Measurements from ENCODE around the gene C20orf141.
"Not testable (repeated sequence)": the region's sequence is repeated elsewhere in the genome, so short reads cannot be mapped to it uniquely, and the experiment has no call there.

The C20orf141 gene

DNA sequence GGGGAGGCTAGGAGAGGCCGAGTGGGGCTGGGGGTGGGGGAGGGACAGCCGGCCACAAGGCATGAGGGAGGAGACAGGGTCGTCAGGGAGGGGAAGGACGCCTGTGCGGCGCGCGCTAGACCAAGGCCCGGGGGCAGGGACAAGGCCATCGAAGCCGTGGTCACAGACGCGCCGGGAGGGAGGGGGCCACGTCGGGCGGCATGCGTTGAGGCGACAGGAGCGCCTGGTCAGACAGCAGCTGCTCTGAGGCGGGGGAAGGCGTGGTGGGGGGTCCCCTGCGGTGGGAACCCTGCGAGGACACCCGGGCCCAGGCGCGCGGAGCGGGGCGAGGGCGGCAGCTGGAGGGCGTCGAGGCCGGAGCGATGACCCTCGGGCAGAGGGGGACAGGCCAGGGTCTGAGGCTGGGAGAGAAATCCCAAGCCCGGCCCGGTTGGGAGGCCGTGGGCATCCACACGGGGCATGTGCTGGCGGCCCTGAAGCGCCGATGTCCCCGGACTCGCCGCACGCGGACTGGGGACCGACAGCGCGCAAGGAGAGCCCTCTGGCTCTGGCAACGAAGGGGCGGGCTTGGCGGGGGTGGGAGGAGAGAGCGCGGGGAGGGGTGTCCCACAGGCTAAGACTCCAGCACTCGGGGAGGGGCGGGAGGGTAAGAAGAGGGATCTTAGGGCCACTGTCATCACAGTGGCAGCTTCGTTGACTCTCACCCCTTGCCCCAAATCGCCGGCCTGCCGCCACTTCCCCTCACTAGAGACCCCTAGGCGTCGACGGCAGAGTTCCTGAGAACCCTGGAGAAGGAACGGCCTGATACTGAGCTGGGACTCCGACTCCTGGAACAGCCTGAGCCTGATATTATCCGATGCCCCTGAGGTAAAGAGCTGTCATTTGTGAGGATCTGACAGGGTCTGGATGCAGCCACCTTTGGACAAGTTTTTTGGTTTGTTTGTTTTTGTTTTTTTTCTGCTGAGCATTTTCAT, 6.4 kb downstream of the C20orf141 start:
- no peak for DNase-seq (ENCODE audit: low spot score)

DNA sequence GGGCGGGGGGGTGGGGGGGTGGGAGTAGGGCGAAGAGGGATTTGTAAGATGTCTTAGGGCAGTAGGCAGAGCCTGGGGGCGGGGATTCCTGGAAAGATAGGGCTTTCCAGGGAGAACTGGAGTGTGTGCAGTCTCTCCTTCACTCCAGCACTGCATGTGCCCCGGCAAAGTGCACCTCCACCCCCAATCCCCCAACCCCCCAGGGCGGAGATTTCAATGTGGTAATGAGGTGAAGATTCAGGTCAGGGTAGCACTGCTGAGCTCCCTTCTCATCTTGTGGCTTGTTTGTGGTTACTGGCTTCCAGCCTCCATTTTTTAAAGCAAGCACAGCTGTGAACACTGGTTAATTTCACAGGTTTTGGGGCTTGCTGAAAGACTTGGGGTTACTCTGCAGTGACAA, 7.3 kb downstream of the C20orf141 start:
- DNase-seq (ENCODE audit: low spot score), result no peak

DNA sequence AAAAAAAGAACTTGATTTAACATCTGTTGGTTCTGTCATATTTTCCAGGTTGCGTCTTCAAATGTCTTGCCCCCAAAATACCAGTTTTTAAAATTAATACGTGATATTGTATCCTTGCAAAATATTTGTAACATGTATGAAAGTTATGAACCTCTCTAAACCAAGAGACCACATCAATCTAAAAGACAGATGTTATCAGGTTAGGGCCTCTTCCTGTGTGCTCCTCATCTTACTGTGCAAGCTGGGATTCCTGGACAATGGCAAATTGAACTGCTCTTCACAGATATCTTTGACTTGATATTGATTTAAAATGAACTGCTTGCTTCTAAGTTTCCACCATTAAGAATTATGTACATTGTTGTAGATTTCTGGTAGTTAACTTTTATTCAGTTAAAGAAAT, 11.0 kb downstream of the C20orf141 start:
- no peak for DNase-seq (ENCODE audit: low spot score)

DNA sequence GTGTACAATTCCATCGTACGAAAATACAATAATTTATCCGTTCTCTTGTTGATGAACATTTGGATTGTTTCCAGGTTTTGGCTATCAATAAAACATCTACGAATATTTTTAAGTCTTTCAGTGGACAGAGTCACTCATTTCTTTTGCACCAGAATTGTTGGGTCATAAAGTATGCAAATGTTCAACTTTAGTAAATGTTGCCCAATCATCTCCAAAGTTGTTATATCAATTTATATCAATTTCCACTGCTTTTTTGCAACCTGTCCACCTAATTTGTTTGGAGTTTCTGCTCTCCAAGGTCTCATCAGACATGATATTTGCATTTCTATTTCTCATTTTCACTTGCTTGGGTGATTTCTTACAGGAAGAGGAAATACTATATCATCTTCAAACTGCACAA, 11.9 kb downstream of the C20orf141 start:
- no peak for DNase-seq (ENCODE audit: low spot score)

DNA sequence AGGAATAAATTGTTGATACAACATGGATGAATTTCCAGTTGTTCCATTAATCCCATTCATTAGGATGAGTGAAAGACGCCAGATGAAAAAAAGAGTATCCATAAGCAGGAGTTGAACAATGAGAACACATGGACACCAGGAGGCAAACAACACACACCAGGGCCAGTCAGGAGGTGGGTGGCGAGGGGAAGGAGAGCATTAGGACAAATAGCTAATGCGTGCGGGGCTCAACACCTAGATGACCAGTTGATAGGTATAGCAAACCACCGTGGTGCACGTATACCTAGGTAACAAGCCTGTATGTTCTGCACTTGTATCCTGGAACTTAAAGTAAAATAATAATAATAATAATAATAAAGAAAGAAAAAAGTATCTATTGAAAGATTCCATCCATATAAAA, 14.6 kb downstream of the C20orf141 start:
- no peak for DNase-seq (ENCODE audit: low spot score)

DNA sequence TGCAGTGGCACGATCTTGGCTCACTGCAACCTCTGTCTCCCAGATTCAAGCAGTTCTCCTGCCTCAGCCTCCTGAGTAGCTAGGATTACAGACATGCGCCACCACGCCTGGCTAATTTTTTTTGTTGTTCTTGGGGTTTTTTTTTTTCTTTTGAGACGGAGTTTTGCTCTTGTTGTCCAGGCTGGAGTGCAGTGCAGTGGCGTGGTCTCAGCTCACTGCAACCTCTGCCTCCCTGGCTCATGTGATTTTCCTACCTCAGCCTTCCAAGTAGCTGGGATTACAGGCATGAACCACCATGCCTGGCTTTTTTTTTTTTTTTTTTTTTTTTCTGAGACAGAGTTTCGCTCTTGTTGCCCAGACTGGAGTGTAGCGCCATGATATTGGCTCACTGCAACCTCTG, 16.4 kb downstream of the C20orf141 start:
- DNase-seq (ENCODE audit: low spot score), result not testable (repeated sequence)

DNA sequence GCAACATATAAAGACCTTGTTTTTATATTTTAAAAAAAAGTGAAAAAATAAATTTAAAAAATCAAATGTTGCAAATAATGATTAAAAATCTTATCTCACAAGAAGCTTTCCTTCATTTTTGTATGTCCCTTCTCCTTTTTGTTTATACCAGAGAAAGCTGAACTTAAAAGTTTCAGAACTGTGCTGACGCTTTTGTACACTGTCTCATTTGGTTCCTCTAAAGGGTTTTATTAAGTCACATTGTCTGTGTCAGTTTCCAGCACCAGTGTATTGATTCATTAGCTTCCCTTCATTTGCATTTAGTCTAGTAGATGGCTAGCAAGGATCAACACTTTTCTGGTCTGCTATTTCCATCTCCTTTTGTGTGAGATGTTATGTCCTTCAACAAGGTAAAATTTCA, 19.0 kb downstream of the C20orf141 start:
- DNase-seq (ENCODE audit: low spot score), result no peak

DNA sequence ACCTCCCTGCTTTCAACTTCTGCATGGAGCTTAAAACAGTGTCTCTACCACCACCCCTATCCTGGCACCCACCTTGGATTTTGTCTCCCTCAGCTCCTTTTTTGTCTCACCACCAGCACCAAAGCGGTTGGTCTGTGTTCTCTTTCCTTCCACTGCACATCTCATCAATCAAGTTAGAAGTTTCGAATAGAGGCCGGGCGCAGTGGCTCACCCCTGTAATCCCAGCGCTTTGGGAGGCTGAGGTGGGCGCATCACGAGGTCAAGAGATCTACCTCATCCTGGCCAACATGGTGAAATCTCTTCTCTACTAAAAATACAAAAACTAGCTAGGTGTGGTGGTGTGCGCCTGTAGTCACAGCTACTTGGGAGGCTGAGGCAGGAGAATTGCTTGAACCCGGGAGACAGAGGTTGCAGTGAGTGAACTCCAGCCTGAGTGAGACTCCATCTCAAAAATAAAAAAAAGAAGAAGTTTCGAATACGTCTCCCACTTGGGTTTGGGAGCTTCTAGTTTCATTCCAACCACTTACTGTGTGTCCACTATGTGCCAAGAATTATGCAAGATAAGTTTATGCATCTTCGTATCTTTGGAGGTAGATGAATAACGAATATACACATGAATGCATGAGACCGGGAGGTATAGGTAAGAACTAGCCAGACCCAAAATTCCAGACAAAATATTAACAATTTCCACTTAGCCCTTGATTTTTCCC, 19.8 kb downstream of the C20orf141 start:
- DNase-seq (ENCODE audit: low spot score), result no peak

DNA sequence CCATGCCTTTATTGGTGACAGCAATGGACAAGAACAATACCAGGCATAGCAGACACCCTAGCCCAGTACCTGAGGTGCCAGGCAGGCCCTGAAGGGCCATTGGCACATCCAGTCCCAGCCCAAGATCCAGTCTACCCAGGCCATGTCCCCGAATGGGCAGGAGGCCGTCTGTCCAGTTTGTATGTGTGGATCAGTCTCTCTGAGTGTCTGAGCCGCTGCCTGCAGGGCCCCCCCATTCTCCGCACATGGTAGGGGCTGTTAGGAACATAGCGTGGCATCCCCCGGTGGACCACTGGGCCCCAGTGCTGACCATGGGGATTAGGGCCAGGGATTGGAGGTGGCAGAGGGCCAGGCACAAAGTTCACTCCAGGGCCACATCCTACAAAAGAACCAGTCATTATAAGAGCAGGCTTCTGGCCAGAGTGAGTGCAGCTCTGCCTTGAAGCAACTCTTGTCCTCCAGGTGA, 20.6 kb downstream of the C20orf141 start:
- no peak for DNase-seq (ENCODE audit: low spot score)

DNA sequence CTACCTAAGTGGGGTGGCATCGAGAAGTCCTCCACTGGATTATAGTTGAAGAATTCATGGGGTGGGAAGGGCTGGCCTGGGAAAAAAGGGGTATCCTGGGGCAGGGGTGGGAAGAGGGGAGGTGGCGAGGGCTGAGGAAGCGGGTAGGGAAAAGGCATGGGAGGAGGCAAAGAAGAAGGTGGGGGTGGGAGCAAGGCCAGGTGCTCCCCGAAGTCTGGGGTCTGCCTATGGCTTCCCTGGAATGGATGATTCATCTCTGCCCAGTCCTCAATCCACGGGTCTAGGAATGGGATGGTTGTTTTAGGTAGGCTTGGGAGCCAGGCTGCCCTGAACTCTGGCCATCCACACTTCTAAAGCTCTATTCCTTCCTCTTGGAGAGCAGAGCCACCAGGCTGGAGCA, 21.2 kb downstream of the C20orf141 start:
- DNase-seq (ENCODE audit: low spot score), result no peak

DNA sequence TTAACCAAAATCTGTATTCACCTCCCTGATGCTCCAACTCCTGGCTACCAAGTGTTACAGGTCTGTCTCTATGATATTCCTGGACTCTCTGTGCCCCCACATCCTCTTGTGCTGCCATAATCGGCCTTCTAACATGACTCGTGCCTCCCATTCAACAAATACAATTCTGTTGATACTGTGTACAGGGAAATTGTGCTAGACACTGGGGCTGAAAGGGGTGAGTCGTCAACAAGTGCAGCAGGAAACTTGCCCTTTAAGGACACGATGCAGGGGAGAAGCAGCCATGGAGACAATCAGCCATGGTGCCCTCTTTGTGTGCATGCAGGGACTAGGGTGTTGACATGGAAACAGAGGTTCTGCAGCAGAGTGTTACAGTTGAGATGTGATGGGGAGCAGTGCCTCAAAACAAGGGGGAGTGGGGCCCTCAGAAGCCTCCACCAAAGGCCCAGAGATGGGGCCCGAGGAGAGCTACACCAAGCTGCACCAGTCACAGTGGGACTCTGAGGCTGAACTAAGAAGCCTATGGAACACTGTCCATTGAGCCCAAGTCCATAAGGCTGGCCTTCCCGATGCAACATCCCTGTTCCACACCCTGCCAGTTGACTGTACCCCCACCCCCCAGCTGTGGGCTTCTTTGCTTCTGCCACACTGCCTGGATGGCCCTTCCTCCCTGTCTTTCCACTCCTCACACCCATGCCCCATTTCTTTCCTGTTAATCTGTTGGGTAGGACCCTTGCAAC, 22.6 kb downstream of the C20orf141 start:
- DNase-seq (ENCODE audit: low spot score), result no peak

DNA sequence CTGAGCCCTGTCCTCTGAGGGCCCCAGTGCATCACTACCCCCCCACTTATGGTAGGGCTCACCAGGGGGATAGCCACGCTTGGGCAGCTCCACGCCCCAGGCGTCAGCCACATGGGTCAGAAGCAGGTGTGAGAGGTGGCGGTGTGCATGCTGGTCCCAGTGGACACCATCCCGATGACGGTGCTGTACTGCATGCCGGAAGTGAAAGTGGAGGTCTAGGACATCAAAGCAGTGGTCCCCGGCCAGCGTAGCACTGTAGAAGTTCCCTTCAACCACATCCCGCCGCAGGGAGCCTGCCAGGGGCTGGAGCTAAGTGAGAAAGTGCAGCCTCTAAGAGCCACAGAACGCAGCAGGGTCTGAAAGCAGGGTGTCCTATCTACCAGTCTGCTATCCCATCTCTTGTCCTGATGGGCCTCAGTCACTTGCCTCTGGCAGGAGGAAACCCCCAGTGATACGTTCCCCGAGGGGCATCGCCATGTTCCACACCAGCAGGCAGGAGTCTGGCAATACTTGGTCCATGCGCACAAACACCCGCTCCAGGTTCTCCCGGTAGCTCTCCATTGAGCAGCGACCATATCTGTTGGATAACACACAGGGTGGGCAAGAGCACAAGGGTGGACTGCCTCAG, 23.5 kb downstream of the C20orf141 start:
- DNase-seq (ENCODE audit: low spot score), result no peak

DNA sequence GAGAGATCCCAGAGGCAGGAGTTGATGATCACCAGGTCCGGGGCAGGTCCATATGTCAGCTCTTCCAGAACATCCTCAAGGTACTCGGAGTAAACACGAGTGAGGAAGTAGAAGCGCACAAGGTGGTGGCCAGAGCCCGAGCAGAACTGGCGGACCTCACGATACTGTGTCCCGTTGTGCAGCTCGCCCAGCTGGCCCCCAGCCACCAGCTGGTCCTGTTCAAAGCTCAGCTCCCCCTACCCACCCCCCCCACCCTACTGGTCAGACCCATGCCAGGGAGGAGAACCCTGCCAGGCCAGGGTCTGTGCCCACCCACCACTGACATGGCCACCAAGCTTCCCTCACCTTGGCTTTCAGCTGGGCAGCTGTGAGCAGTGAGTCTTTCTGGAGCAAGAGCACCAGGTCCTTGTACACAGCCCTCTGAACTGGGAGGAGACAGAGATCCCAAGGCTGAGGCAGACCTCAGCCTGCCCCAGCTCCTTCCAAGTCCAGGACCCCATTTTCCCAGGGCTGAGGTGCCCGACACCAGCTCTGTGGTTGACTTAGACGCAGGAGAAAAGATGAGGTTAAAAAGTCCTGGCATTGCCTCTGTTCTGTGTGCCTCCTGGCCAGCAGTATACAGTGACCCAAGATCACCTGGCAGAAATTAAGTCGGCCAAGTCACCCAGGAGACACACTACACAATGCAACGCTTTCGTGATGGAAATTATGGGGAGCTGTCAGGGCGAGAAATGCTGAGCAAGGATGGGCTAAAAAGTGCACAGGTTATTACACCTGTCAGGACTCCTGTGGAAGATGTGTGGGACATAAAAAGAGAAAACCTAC, 24.3 kb downstream of the C20orf141 start:
- DNase-seq (ENCODE audit: low spot score), result no peak

DNA sequence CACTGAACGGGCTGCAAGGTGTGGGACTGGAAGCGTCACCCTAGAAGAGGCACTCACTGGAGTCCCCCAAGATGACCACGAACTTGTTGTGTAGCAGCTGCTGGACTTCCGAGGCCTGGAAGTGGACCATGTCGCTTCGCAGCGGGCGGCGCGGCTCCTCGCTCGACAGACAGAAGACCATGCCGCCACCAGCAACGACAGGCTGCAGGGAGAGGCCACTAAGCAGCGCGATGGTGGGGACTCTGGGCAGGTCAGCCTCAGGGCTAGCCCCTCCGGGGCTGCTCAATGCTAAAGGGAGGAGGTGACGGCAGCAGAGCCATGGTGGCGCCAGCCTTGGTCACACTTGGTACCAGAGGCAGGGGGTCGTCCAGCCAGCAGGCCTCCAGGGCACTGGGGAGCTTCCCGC, 24.9 kb downstream of the C20orf141 start:
- no peak for DNase-seq (ENCODE audit: low spot score)

DNA sequence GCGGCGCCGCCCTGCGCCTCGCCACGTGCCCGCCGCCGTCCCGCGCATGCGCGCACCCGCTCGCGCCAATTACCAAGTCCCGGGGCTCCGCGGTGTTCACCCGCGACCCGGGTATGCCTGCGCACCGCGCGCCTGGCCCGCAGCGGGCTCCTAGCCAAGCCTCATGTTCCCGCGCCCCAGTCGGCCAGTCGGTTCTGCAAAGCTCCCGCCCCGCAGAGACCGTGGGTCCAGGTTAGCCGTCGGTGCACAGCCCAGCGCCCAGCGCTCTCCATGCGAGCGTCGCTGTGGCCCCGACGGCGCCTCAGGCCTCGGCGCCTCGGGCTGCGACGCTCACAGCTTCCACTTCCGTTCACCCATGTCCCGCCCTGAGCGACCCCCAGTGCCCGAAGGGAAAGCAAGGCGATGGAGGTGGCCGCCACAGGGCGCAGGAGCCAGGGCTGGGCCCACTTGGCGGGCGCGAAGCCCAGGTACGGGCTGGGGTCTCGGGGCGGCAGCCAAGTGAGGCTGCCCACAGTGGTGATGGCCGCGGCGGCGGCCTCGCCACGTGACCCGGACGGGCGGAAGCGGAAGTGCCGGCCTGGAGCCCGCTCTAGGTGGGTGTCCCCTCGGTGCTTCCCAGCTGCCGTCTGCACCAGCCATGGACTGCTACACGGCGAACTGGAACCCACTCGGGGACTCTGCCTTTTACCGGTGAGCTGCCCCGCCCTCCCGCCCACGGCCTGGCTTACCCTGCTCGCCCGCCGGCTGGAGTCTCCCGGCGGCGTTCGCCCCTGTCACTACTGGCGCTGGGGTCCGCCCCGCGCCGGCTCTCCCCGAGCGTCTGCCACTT, 25.6 kb downstream of the C20orf141 start, which contains the start of the genes PCED1A and VPS16:
PCED1A (minus strand) TSS at position 518 of the 829 bp plus-strand sequence. CDS start 743 bp downstream, outside the sequence.
VPS16 (plus strand) TSS at position 608 of the 829 bp plus-strand sequence; CDS start at position 638, 30 bp downstream.
- peak; percentile 96 for DNase-seq (ENCODE audit: low spot score)

DNA sequence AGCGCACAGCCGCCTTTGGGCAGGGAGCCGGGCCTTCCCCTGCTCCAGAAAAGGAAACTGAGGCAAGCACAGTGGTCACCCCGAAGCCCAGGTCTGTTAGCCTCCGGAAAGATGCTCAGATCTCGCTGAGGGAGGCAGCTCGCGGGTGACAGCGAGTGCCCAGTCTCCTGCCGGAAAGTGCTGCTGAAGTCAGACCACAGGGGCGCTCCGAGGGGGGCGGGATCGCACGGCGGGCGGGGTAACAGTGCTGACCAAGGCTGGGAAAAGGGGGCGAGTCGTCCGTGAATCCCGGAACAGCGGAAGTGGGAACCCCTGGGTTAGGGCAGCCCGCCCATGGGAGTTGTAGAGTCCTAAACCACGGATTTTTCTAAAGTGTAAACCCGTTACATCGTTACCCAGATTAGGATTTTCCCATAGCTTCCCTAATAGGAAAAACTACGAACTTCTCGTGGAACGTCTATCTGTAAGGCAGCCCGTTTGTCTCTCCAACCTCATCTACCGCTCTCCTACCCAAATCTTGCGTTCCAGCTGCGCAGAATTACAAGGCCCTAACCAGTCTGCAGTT, 26.3 kb downstream of the C20orf141 start:
- DNase-seq (ENCODE audit: low spot score), result peak; percentile 87

DNA sequence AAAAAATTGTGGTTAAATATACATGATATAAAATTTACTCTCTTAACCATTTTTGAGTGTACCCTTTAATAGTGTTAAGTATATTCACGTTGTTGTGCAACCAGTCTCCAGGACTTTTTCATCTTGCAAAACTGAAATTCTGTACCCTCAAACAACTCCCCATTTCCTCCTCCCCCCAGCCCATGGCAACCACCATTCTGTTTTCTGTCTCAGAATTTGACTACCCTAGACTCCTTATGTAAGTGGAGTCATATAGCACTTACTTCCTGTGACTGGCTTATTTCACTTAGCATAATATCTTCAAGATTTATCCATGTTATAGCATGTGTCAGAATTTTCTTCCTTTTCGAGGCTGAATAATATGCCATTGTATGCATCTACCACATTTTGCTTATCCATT, 30.8 kb downstream of the C20orf141 start:
- DNase-seq (ENCODE audit: low spot score), result no peak

DNA sequence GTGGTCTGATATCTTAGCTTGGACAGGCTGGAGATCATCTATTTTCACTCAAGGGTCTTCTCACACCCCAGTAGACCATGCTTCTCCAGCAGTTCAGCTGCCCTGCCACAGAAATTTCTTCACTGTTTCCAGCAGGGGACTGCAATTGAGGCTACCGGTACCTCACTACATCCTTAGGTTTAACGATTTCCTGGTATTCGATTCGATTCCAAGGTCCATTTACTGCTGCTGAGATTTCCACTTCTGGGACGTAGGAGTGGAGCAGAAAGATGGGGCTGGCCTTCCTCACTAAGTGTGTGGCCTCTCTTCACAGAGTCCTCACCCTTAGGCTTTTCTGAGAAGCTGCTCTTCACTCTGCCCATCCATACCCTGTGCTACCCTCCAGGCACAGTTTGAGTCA, 31.9 kb downstream of the C20orf141 start:
- DNase-seq (ENCODE audit: low spot score), result no peak

DNA sequence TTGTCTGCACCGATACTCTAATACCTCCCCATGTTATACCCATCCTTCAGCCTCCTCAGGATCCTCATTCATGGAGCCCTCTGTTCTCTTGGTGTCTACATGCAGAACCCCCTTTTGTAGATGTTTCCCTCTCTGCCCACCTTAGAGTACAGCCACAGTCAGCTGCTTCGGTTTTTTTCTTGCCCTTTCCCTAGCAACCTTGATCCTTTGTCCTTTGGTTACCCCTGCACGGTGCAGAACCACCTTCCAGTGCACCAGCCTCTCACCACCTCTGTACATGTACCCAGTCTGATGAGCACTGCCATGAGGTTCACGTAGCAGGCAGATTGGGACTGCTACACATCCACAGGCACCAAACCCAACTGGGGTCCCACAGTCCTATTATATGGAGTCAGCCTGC, 33.0 kb downstream of the C20orf141 start:
- no peak for DNase-seq (ENCODE audit: low spot score)

DNA sequence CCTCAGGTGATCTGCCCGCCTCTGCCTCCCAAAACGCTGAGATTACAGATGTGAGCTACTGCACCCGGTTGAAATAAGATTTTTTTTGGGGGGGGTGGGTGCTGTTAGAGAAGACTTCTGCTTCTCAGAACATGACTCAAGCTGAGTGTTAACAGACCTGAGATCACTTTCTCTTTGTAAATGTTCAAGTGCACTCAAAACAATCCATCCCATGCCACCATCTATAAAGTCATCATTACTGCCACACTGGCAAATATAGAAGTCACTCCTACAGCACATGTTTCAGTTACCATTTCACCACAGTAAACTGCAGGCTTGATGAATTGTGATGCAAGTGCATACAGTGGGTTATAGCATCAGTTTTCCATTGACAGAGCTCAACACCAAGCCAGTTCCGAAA, 34.7 kb downstream of the C20orf141 start:
- no peak for DNase-seq (ENCODE audit: low spot score)

All from GM03348 (cell line).